IMR-90 (cell line): Measurements from ENCODE around the gene ORM1. TPM values are rescaled to one million over a fixed set of nuclear protein-coding genes. Genes with fewer than 3 reads are reported as not detected.

Source experiments
- ATAC-seq: fragments of 200-7000 bp; cut with Tn5 transposase; 2 replicates; pipeline ENCODE4 v1.9.1; 2020; ENCODE audit warnings: low read depth, mild to moderate bottlenecking, moderate library complexity
- BruUV-seq: library from RNA; stranded (reverse); fragments of 400-500 nt; replicated peaks from 2 replicates; lab custom pipeline; 2021; lab: Mats Ljungman, UMichigan
- CTCF ChIA-PET: fragments of 300-600 bp; formaldehyde crosslinking; extraction: SDS; loops from one replicate; lab custom pipeline; 2021; ENCODE audit warnings: antibody characterized with exemption; lab: Yijun Ruan, JAX
- POLR2A ChIA-PET: fragments of 300-600 bp; sonication (Branson Sonifier 250); formaldehyde crosslinking; loops from one replicate; lab custom pipeline; 2022; ENCODE audit warnings: antibody characterized with exemption; ENCODE audit not compliant: unreplicated experiment; lab: Charles Lee
- DNase-seq: peaks from one replicate; pipeline ENCODE4 v3.0.0; 2013
- H2AFZ ChIP-seq: replicated peaks from 2 replicates; pipeline ENCODE3; 2013; ENCODE audit warnings: low read length, mild to moderate bottlenecking; ENCODE audit not compliant: poor library complexity
- H2AK5ac ChIP-seq: 2 replicates; pipeline ENCODE4 v1.6.1; 2013; ENCODE audit warnings: low read depth, low read length, inconsistent platforms
- H2AK9ac ChIP-seq: replicated peaks from 2 replicates; pipeline ENCODE3; 2013; ENCODE audit warnings: mild to moderate bottlenecking, low read depth, low read length, moderate library complexity; ENCODE audit not compliant: poor library complexity
- H2BK120ac ChIP-seq: 2 replicates; pipeline ENCODE4 v1.6.1; 2013; ENCODE audit warnings: low read depth, low read length, inconsistent platforms
- H2BK15ac ChIP-seq: 3 replicates; pipeline ENCODE4 v1.6.1; 2013; ENCODE audit warnings: low read depth, low read length, inconsistent platforms
- H2BK20ac ChIP-seq: 2 replicates; pipeline ENCODE4 v1.6.1; 2013; ENCODE audit warnings: low read depth, mild to moderate bottlenecking, inconsistent platforms, low read length, moderate library complexity
- H2BK5ac ChIP-seq: 2 replicates; pipeline ENCODE4 v1.6.1; 2013; ENCODE audit warnings: mild to moderate bottlenecking, low read depth, low read length, inconsistent platforms; ENCODE audit not compliant: poor library complexity, severe bottlenecking
- H3K14ac ChIP-seq: replicated peaks from 2 replicates; pipeline ENCODE4 v1.6.1; 2013; ENCODE audit warnings: low read depth, low read length, inconsistent platforms
- H3K18ac ChIP-seq: 2 replicates; pipeline ENCODE4 v1.6.1; 2013; ENCODE audit warnings: low read depth, low read length, control low read depth
- H3K23ac ChIP-seq: 2 replicates; pipeline ENCODE4 v1.6.1; 2013; ENCODE audit warnings: low read depth, low read length, inconsistent platforms
- H3K27ac ChIP-seq: 2 replicates; pipeline ENCODE4 v1.5.1; 2013; ENCODE audit warnings: mild to moderate bottlenecking, control low read depth, low read length; ENCODE audit not compliant: insufficient read depth
- H3K27me3 ChIP-seq: 2 replicates; pipeline ENCODE4 v1.6.1; 2013; ENCODE audit warnings: low read length; ENCODE audit not compliant: control insufficient read depth, insufficient read depth
- H3K36me3 ChIP-seq: 2 replicates; pipeline ENCODE4 v1.6.1; 2013; ENCODE audit warnings: low read length, mixed read lengths; ENCODE audit not compliant: control insufficient read depth, insufficient read depth
- H3K4ac ChIP-seq: 2 replicates; pipeline ENCODE4 v1.6.1; 2013; ENCODE audit warnings: low read depth, low read length, inconsistent platforms
- H3K4me1 ChIP-seq: 2 replicates; pipeline ENCODE4 v1.6.1; 2013; ENCODE audit warnings: low read length, mixed read lengths; ENCODE audit not compliant: control insufficient read depth, insufficient read depth
- H3K4me2 ChIP-seq: 2 replicates; pipeline ENCODE4 v1.6.1; 2013; ENCODE audit warnings: low read depth, mild to moderate bottlenecking, control low read depth, low read length, moderate library complexity
- H3K4me3 ChIP-seq: 2 replicates; pipeline ENCODE4 v1.5.1; 2013; ENCODE audit warnings: low read depth, mild to moderate bottlenecking, control low read depth, low read length, moderate library complexity; ENCODE audit not compliant: insufficient read depth
- H3K56ac ChIP-seq: 2 replicates; pipeline ENCODE4 v1.6.1; 2013; ENCODE audit warnings: low read length, inconsistent platforms; ENCODE audit not compliant: insufficient read depth; ENCODE audit errors: extremely low read depth
- H3K79me1 ChIP-seq, 2 experiments: 2 replicates each; pipeline ENCODE4 v1.6.1; 2013; ENCODE audit warnings: low read length in 2 of 2, inconsistent platforms in 1 of 2, low read depth in 1 of 2
- H3K9ac ChIP-seq: 2 replicates; pipeline ENCODE4 v1.6.1; 2013; ENCODE audit warnings: low read depth, low read length, control low read depth
- H3K9me1 ChIP-seq: 2 replicates; pipeline ENCODE4 v1.6.1; 2013; ENCODE audit warnings: low read length, inconsistent platforms; ENCODE audit not compliant: insufficient read depth
- H3K9me3 ChIP-seq: 2 replicates; pipeline ENCODE4 v1.6.1; 2013; ENCODE audit warnings: low read length; ENCODE audit not compliant: control insufficient read depth, insufficient read depth
- H4K20me1 ChIP-seq: 2 replicates; pipeline ENCODE4 v1.6.1; 2013; ENCODE audit warnings: low read length, inconsistent platforms; ENCODE audit not compliant: insufficient read depth
- H4K5ac ChIP-seq: 2 replicates; pipeline ENCODE4 v1.6.1; 2013; ENCODE audit warnings: mild to moderate bottlenecking, low read depth, low read length, control low read depth
- H4K8ac ChIP-seq, 2 experiments: 2 replicates each; pipeline ENCODE4 v1.6.1; 2013; ENCODE audit warnings: low read depth in 2 of 2, low read length in 2 of 2, control low read depth in 1 of 2, inconsistent platforms in 1 of 2
- H4K91ac ChIP-seq: 2 replicates; pipeline ENCODE4 v1.6.1; 2013; ENCODE audit warnings: low read depth, low read length, inconsistent platforms; ENCODE audit not compliant: insufficient read depth
- BHLHE40 ChIP-seq: fragments of 150-350 bp; IDR thresholded peaks from 2 replicates; pipeline ENCODE4 v1.6.1; 2016; ENCODE audit warnings: mild to moderate bottlenecking, low read depth, low read length
- CEBPB ChIP-seq: IDR thresholded peaks from 2 replicates; pipeline ENCODE4 v1.6.1; 2012; ENCODE audit warnings: low read depth, low read length, improper control_type of control experiment
- ELK1 ChIP-seq: fragments of 150-350 bp; IDR thresholded peaks from 2 replicates; pipeline ENCODE4 v1.6.1; 2016; ENCODE audit warnings: low read depth, mild to moderate bottlenecking, low read length, moderate library complexity, borderline replicate concordance
- FOS ChIP-seq: fragments of 150-350 bp; IDR thresholded peaks from 2 replicates; pipeline ENCODE4 v1.6.1; 2016; ENCODE audit warnings: low read depth, low read length
- MAFK ChIP-seq: IDR thresholded peaks from 2 replicates; pipeline ENCODE4 v1.6.1; 2012; ENCODE audit warnings: low read depth, low read length, improper control_type of control experiment
- MXI1 ChIP-seq: IDR thresholded peaks from 2 replicates; pipeline ENCODE4 v1.6.1; 2012; ENCODE audit warnings: low read depth, mild to moderate bottlenecking, low read length, moderate library complexity, borderline replicate concordance
- POLR2A ChIP-seq: IDR thresholded peaks from 2 replicates; pipeline ENCODE4 v1.6.1; 2012; ENCODE audit warnings: mild to moderate bottlenecking, low read depth, low read length
- RAD21 ChIP-seq: IDR thresholded peaks from 2 replicates; pipeline ENCODE4 v1.6.1; 2012; ENCODE audit warnings: low read length, improper control_type of control experiment
- RFX5 ChIP-seq: IDR thresholded peaks from 2 replicates; pipeline ENCODE4 v1.8.0; 2012; ENCODE audit warnings: low read depth, mild to moderate bottlenecking, low read length, moderate library complexity
- SMC3 ChIP-seq: fragments of 150-350 bp; IDR thresholded peaks from 2 replicates; pipeline ENCODE4 v1.6.1; 2016; ENCODE audit warnings: low read depth, mild to moderate bottlenecking, antibody characterized with exemption, low read length, moderate library complexity
- WGBS, 2 experiments: methylation state at CpG; one replicate each; pipeline versions ENCODE4 v1.1.5 to v1.1.7; 2013; ENCODE audit warnings: missing lambda C conversion rate in 2 of 2; ENCODE audit not compliant: insufficient read length in 1 of 2; ENCODE audit errors: extremely low coverage in 2 of 2; 5-methylcytosine and 5-hydroxymethylcytosine counted together
- dilution Hi-C: fragments of 300-500 bp; cut with HindIII; formaldehyde crosslinking; loops from one replicate; pipeline ENCODE4 v1.14.3; 2018; ENCODE audit warnings: low sequenced_read_pairs; ENCODE audit not compliant: unreplicated experiment
- in situ Hi-C: fragments of 300-500 bp; cut with MboI; formaldehyde crosslinking; loops from 3 replicates; pipeline ENCODE4 v1.14.3; 2019; ENCODE audit warnings: low sequenced_read_pairs, inconsistent platforms, mixed read lengths
- intact Hi-C: fragments of 100-400 bp; cut with micrococcal nuclease; formaldehyde crosslinking; loops from 2 replicates; pipeline ENCODE4 v1.10.0; 2022
- polyA plus RNA-seq, 3 experiments: library from polyadenylated mRNA; depleted of rRNA; stranded (reverse); fragments of >200 nt; gene quantifications; 2 replicates each; pipeline ENCODE4 v1.2.3, GENCODE V29; 2012; ENCODE audit warnings: low replicate concordance in 1 of 3
- total RNA-seq: library from RNA; depleted of rRNA; stranded (reverse); fragments of >200 nt; gene quantifications from 2 replicates; pipeline ENCODE4 v1.2.3, GENCODE V29; 2012
- TF ChIP-seq, protein P1 (sequence below): fragments of 150-350 bp; IDR thresholded peaks from 2 replicates; pipeline ENCODE4 v1.6.1; 2017; ENCODE audit warnings: mild to moderate bottlenecking, antibody characterized with exemption, low read length, low read depth
- TF ChIP-seq, protein P2 (sequence below): conservative IDR thresholded peaks from 2 replicates; pipeline ENCODE4 v1.5.1; 2012; ENCODE audit warnings: mild to moderate bottlenecking, low read depth, low read length, improper control_type of control experiment

Gene ORM1
- total and polyA plus RNA-seq, 2 of the 4 experiments (the other 2 are of a cell fraction) = 0.18 TPM; not detected in 1

GRCh38 chr9:114304416-114305188, 18.3 kb upstream of the ORM1 start:
- TF ChIP-seq SMC3 (no peak), MAFK (no peak), CEBPB (no peak), FOS (no peak), BHLHE40 (no peak), MXI1 (no peak), RAD21 (no peak), POLR2A (no peak), ELK1 (no peak), RFX5 (no peak)
- TF ChIP-seq, protein P1, sequence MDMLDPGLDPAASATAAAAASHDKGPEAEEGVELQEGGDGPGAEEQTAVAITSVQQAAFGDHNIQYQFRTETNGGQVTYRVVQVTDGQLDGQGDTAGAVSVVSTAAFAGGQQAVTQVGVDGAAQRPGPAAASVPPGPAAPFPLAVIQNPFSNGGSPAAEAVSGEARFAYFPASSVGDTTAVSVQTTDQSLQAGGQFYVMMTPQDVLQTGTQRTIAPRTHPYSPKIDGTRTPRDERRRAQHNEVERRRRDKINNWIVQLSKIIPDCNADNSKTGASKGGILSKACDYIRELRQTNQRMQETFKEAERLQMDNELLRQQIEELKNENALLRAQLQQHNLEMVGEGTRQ = no peak
- TF ChIP-seq, protein P2, sequence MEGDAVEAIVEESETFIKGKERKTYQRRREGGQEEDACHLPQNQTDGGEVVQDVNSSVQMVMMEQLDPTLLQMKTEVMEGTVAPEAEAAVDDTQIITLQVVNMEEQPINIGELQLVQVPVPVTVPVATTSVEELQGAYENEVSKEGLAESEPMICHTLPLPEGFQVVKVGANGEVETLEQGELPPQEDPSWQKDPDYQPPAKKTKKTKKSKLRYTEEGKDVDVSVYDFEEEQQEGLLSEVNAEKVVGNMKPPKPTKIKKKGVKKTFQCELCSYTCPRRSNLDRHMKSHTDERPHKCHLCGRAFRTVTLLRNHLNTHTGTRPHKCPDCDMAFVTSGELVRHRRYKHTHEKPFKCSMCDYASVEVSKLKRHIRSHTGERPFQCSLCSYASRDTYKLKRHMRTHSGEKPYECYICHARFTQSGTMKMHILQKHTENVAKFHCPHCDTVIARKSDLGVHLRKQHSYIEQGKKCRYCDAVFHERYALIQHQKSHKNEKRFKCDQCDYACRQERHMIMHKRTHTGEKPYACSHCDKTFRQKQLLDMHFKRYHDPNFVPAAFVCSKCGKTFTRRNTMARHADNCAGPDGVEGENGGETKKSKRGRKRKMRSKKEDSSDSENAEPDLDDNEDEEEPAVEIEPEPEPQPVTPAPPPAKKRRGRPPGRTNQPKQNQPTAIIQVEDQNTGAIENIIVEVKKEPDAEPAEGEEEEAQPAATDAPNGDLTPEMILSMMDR = no peak
- no TSS peak for BruUV-seq
- H3K4me1 ChIP-seq = peaks cover 3% of the 10 kb centered on the region; the same call in 1 of the 2 replicates
- no peak overlapping the region for H2BK20ac ChIP-seq
- H3K23ac ChIP-seq = no peak overlapping the region
- H2BK15ac ChIP-seq = no peak overlapping the region
- H3K18ac ChIP-seq = no peak overlapping the region
- DNase-seq (no peak), ATAC-seq (no peak)
- intact Hi-C loops = loop anchor here (1.0 kb wide), 2 partner anchors 196 to 222 kb away; no protein-coding TSS in a partner anchor
- in situ Hi-C loops = no loop called here
- peaks cover 25% of the 10 kb centered on the region for H3K36me3 ChIP-seq
- no peaks in the 10 kb centered on the region for H3K79me1 ChIP-seq
- no peak overlapping the region for H2BK120ac ChIP-seq
- no peak overlapping the region for H4K5ac ChIP-seq
- no peak overlapping the region for H2AK5ac ChIP-seq
- no peak overlapping the region for H2AFZ ChIP-seq
- dilution Hi-C loops = no loop called here
- no peaks in the 10 kb centered on the region for H3K9me1 ChIP-seq
- H4K8ac ChIP-seq = no peak overlapping the region
- H3K4ac ChIP-seq = no peak overlapping the region
- no peaks in the 10 kb centered on the region for H4K20me1 ChIP-seq
- H3K27ac ChIP-seq = no peak overlapping the region
- WGBS, 2 experiments = 91% methylated on average over 4 of the region's 10 CpGs; no CpG with 5 or more reads in 1 of the 2 experiments
- H3K4me3 ChIP-seq = no peak overlapping the region
- H3K14ac ChIP-seq = no peak overlapping the region
- H4K91ac ChIP-seq = no peak overlapping the region
- H3K4me2 ChIP-seq = no peak overlapping the region
- H3K27me3 ChIP-seq = no peaks in the 10 kb centered on the region
- no peaks in the 10 kb centered on the region for H3K9me3 ChIP-seq
- ChIA-PET POLR2A (no interaction called here), CTCF (interaction anchor here (1.1 kb wide), 1 partner anchor 197 kb away, joined by 3 read pairs; no protein-coding TSS in a partner anchor)
- H2BK5ac ChIP-seq = no peak overlapping the region
- H3K56ac ChIP-seq = no peak overlapping the region
- no peak overlapping the region for H3K9ac ChIP-seq
- no peak overlapping the region for H2AK9ac ChIP-seq
